Cardiac muscle cell (in vitro differentiated cells and primary cell): ENCODE measurements around the gene RGS14. TPM values are rescaled to one million over a fixed set of nuclear protein-coding genes. Genes with fewer than 3 reads are reported as not detected.

Experiments
- DNase-seq, 2 donors: peaks; one replicate each; pipeline versions ENCODE4 v3.0.0 to v3.0.0-alpha.2; 2010 to 2017; ENCODE audit warnings: low read depth in 1 of 2, low spot score in 1 of 2
- H3K27ac ChIP-seq: fragments of 200-600 bp; sonication (generic); 2 replicates; pipeline ENCODE4 v1.5.1; 2016
- H3K27me3 ChIP-seq: fragments of 200-600 bp; sonication (generic); 2 replicates; pipeline ENCODE4 v1.6.0; 2016; ENCODE audit warnings: control low read depth
- H3K36me3 ChIP-seq: fragments of 200-600 bp; sonication (generic); 2 replicates; pipeline ENCODE4 v1.5.1; 2016; ENCODE audit warnings: control low read depth
- H3K4me1 ChIP-seq: fragments of 200-600 bp; sonication (generic); 2 replicates; pipeline ENCODE4 v1.8.1; 2017; ENCODE audit warnings: low read depth, mild to moderate bottlenecking, mixed run types
- H3K4me3 ChIP-seq: fragments of 200-600 bp; sonication (generic); 2 replicates; pipeline ENCODE4 v1.5.1; 2016; ENCODE audit warnings: mild to moderate bottlenecking
- H3K9me3 ChIP-seq: fragments of 200-600 bp; sonication (generic); 2 replicates; pipeline ENCODE4 v1.5.1; 2017; ENCODE audit warnings: low read depth, mild to moderate bottlenecking, control low read depth
- CTCF ChIP-seq: IDR thresholded peaks from 2 replicates; pipeline ENCODE4 v1.5.1; 2012; ENCODE audit warnings: low read depth, mild to moderate bottlenecking, low read length
- polyA plus RNA-seq: library from polyadenylated mRNA; unstranded; fragments of >200 nt; fragmentation: Nextera tagmentation; extraction: Ambion mirVana; gene quantifications from 2 replicates; pipeline ENCODE4 v1.2.1, GENCODE V29; 2016
- total RNA-seq: library from RNA; depleted of rRNA; stranded (reverse); fragments of >200 nt; gene quantifications from 2 replicates; pipeline ENCODE4 v1.2.3, GENCODE V29; 2016

The RGS14 gene
- total and polyA plus RNA-seq, 2 experiments from 2014 or later = 33.6 to 139 TPM

DNA sequence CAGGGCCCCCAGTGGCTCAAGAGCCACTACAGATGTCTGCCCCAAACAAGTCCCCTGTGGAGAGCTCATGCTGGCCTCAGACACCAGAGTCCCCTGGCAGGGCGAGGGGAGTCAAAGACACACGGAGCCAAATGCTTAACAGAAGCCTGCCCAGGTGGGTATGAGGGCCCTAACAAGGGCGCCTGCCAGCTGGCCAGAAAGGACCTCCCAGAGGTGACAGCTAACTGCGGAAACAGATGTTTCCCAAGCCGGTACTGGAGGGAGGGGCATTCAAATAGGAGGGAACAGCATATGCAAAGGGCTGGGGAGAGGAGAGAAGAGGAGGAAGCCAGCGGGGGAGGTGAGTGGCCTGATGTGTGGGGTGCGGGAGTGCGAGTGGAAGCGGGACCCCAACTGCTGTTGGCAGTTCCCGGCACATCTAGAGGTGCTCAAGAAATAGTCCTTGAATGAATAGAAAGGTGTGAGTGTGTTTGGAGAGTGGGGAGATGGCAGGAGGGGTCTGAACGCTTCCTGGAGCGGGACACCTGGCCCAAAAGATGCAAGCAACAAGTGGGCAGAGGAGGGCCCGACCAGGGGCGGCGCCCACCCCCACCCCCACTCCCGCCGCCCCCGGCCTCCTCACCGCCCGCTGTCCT, 46.9 kb upstream of the RGS14 start:
- no peaks in the 10 kb centered on the region for H3K4me1 ChIP-seq
- no peak for TF ChIP-seq CTCF
- peak in 1 of 2 donors; percentile 38 for DNase-seq

GRCh38 chr5:177311392-177311722, 46.4 kb upstream of the RGS14 start:
- Histone ChIP-seq H3K4me3 (peak overlapping the region; percentile 41), H3K4me1 (no peaks in the 10 kb centered on the region), H3K9me3 (no peaks in the 10 kb centered on the region), H3K27me3 (no peaks in the 10 kb centered on the region), H3K36me3 (peaks cover 5% of the 10 kb centered on the region), H3K27ac (peak overlapping the region; percentile 58)
- peak; percentile 15 to 43 for DNase-seq
- TF ChIP-seq CTCF = no peak

More for the DNA sequence above, 46.9 kb upstream of the RGS14 start:
- H3K9me3 ChIP-seq = no peaks in the 10 kb centered on the region
- peak overlapping the region; percentile 41 for H3K4me3 ChIP-seq
- H3K27ac ChIP-seq = no peak overlapping the region
- peaks cover 5% of the 10 kb centered on the region for H3K36me3 ChIP-seq
- H3K27me3 ChIP-seq = no peaks in the 10 kb centered on the region

DNA sequence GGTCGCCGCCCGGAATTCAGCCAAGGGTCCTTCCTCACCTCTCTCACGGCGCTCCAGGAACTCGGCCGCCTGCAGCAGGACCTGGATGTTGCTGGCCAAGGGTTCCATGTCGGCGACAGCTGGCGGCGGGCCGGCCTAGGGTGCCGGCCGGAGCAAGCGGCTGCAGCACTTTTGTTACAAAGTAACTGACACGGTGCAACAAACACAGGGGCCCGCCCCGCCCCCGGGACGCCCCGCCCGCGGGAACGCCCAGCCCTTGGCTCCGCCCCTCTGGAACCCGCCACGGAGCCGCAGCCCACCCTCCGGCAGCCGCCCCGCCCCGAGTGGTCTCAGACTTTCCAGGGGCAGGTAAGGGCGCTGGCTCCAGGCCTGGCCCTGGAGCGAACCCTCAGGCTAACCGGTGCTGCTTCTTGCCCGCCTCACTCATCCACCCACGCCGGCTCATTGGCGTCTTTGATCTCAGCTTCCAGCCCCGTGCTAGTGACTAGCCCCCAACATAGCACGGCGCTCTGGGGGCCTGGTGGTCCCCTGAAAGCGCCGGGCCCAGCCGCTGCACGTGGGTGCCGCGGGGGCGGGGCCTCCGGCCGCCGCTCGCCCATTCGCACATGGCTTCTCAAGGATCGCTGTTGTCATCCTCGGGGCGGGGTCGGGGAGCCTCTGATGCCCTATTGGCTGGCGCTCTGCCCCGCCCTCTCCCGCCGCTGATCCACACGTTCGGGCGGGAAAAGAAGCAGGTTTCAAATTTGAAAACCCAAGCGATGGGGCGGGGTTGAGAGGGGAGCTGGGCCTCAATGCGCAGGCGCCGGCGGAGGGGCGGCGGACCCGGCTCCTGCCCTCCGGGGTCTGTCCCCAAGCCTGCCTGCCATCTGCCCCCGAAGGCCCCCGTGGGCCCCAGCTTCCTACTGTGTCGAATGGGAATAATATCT, 45.7 kb upstream of the RGS14 start, which contains the start of gene MXD3:
Gene MXD3, minus strand, starts transcription at position 176 of the 926 bp plus-strand sequence. Its CDS starts 68 bp downstream, at position 108.
- H3K36me3 ChIP-seq = no peaks in the 10 kb centered on the region
- no peaks in the 10 kb centered on the region for H3K9me3 ChIP-seq
- H3K4me3 ChIP-seq = peak within 1 kb of the TSS; percentile 41
- no peaks in the 10 kb centered on the region for H3K27me3 ChIP-seq
- H3K4me1 ChIP-seq = no peaks in the 10 kb centered on the region
- H3K27ac ChIP-seq = peak within 1 kb of the TSS; percentile 58
- TF ChIP-seq CTCF = no peak
- DNase-seq = peak; percentile 96 to 99

GRCh38 chr5:177312649-177313181, 45.0 kb upstream of the RGS14 start:
- H3K36me3 ChIP-seq = no peaks in the 10 kb centered on the region
- no peaks in the 10 kb centered on the region for H3K27me3 ChIP-seq
- H3K9me3 ChIP-seq = no peaks in the 10 kb centered on the region
- H3K4me1 ChIP-seq = no peaks in the 10 kb centered on the region
- H3K27ac ChIP-seq = no peak overlapping the region
- no peak for TF ChIP-seq CTCF
- peak overlapping the region; percentile 6 for H3K4me3 ChIP-seq
- DNase-seq = peak in 1 of 2 donors; percentile 20

GRCh38 chr5:177313561-177314259, 44.0 kb upstream of the RGS14 start:
- no peak for TF ChIP-seq CTCF
- H3K36me3 ChIP-seq = no peaks in the 10 kb centered on the region
- no peaks in the 10 kb centered on the region for H3K4me1 ChIP-seq
- H3K27ac ChIP-seq = no peak overlapping the region
- H3K27me3 ChIP-seq = no peaks in the 10 kb centered on the region
- no peaks in the 10 kb centered on the region for H3K9me3 ChIP-seq
- H3K4me3 ChIP-seq = no peak overlapping the region
- DNase-seq = no peak
